GM18498 (cell line): Measurements from ENCODE around the gene CADM4.
"Not testable (repeated sequence)": the region's sequence is repeated elsewhere in the genome, so short reads cannot be mapped to it uniquely, and the experiment has no call there.

ENCODE experiments used
- ATAC-seq: cut with Tn5 transposase; IDR thresholded peaks from one replicate; pipeline ENCODE4 v1.9.1; 2021; ENCODE audit warnings: mild to moderate bottlenecking, moderate library complexity; ENCODE audit not compliant: unreplicated experiment

The CADM4 gene, protein sequence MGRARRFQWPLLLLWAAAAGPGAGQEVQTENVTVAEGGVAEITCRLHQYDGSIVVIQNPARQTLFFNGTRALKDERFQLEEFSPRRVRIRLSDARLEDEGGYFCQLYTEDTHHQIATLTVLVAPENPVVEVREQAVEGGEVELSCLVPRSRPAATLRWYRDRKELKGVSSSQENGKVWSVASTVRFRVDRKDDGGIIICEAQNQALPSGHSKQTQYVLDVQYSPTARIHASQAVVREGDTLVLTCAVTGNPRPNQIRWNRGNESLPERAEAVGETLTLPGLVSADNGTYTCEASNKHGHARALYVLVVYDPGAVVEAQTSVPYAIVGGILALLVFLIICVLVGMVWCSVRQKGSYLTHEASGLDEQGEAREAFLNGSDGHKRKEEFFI

DNA sequence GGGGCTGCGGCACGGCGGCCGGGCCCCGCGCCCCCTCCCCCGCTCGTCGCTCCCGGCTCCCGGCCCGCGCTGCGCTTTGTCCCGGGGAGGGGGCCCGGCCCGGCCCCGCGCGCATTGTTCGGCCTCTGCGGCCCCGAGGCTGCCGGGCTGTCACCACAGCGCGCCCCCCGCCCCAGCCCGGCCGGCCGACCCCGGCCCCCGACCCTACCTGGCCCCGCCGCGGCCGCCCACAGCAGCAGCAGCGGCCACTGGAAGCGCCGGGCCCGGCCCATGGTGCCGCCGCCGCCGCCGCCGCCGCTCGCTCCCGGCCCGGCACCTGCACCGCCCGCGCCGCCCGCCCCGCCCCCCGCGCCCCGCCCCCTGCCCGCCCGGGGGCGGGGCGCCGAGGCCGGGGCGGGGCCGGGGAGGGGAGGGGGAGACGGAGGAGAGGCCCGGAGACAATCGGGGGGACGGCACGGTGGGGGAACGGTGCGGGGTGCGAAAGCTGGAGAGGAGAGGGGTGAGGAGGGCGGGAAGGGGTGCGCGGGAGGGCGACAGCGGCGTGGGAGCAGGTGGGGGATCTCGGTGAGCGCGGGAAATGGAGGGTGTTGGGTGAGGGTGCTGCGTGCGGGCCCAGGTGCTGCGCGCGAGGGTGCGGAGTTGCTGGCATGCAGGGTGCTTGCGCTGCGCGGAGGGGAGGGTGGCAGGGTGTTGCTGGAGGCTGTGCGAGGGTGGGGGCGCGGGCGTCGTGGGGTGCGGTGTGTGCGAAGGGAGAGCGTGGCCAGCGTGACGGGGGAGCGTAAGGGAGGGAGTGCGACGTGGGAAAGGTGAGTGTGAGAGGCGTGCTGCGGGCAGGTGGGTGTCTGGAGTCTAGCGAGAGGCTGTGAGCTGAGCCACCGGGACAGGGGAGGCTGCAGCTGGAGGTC is at the start of gene CADM4:
CADM4 (minus strand) TSS at position 332 of the 905 bp plus-strand sequence; CDS start at position 272, 60 bp downstream.
- ATAC-seq, result no peak

DNA sequence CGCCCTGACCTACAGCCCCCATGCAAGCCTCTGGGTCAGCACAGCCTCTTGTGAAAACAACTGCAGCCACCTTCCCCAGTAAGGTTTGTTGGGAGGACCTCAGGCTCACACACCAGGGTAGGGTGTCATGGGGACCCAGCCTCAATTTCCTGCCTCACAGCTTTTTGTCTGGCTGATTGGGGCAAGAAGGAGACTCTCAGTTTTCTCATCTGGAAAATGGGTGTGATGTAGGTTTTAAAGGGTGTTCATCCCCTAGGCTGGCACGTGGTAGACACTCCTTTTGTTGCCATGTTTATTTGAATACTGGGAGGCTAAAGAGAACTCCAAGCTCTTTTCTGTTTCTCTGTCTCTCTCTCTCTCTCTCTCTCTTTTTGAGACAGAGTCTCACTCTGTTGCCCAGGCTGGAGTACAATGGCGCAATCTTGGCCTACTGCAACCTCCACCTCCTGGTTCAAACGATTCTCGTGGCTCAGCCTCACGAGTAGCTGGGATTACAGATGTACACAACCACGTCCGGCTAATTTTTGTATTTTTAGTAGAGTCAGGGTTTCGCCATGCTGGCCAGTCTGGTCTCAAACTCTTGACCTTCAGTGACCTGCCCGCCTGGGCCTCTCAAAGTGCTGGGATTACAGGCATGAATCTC is 48.5 kb upstream of the CADM4 start:
- ATAC-seq, result no peak

DNA sequence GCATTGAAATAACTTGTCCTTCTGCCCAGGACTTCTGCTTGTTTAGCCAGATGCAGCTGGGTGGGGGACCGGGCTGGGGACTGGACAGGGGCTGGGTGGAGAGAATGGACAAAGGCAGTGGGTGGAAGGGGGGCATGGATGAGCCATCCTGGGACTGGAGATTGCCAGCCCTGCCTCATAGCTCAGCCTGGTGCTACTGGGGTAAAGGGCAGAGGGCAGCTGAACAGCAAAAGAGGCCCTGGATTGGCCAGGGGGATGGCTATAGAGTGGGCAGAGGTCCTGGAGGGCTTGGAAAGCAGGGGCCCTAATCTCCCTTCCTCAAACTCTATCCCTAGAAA is 48.0 kb upstream of the CADM4 start:
- ATAC-seq, result no peak

DNA sequence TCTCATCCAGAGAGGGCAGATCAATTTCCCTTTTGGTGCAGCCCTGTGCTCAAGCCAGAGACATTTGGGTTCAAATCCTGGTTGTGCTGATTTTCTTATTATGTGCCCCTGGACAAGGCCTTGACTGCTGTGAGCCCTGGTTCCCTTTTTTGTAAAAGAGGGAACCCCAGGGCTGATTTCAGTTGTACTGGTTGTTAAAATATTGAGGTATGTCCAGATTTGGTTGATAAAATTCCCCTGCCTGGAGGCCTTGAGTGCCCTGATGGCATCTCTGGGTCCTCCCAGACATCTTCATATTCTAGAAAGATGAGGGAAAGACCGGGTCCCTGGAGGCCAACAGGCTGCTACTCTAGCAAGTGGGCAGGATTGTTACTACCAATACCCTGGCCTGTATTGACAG is 44.7 kb upstream of the CADM4 start:
- no peak for ATAC-seq

DNA sequence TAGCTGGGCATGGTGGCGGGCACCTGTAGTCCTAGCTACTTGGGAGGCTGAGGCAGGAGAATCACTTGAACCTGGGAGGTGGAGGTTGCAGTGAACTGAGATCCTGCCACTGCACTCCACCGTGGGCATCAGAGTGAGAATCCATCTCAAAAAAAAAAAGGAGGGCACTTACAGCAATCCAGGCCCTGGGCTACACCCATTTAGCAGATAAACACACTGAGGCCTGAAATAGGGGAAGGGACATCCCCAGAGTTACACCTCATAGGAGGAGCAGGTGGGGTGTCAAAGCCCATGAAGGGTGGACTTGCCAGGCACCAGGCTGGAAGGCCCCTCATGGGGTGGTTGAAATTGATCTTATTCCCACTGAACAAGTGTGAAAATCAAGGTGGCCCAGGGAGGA is 44.3 kb upstream of the CADM4 start:
- no peak for ATAC-seq

DNA sequence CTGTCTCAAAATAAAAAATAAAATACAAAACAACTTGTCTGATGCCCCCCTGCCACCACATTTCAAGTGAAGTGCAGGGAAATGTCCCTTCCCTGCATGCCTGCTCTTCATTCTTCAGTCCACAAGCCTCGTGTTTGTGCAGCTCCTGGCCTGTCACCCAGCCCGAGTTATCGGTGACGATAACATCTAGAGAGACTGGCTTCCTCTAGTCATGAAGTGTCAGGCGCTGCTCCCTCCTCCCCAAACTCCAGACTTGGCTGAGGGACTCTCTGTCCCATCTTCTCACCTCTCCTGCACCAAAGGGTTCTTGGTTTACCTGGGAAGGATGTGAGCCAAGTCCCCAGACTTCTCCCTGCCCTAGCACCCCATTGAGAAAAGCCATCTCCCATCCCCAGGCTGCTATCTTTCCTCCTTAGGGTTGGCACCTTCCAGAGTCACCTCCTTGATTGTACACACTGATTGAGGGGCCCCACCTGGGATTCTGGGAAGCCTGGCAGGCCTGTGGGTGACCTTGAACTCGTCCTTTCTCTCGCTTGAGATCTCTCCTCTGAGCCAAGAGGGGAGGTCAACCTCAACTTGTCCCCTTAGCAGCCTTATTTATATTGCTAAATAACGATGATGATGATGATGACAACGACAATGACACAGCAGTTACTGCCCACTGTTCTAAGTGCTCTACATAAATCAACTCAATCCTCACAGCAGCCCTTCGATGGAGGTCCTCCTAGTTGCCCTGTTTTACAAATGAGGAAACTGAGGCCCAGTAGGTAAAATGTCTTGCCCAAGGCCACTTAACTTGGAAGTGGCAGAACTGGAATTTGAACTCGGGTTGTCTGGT is 43.4 kb upstream of the CADM4 start:
- no peak for ATAC-seq

DNA sequence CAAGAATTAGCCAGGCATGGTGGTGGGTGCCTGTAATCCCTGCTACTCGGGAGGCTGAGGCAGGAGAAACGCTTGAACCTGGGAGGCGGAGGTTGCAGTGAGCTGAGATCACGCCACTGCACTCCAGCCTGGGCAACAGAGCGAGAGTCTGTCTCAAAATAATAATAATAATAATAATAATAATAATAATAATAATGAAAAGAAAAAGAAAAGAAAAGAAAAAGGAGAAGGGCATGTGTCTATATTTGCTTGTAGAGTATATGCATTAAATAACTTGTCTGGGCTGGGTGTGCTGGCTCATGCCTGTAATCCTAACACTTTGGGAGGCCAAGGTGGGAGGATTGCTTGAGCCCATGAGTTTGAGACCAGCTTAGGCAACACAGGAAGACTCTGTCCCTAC is 42.6 kb upstream of the CADM4 start:
- not testable (repeated sequence) for ATAC-seq

DNA sequence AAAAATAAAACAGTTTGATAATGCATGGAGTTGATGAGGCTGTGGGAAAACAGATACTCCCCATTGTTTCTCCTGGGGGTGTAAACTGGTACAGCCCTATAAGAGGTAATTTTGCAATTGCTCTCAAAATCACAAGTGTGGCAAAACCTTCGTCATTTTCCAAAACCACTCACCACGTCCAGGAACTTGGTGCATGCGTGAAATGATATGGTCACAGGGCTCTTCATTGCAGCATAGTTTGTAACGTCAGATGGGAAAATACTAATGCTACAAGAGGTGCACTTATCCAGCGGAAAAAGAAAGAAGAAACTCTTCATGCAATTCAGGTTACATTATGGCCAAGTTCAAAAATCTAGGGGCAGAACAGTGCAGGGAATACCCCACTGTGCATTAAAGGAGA is 42.2 kb upstream of the CADM4 start:
- no peak for ATAC-seq

DNA sequence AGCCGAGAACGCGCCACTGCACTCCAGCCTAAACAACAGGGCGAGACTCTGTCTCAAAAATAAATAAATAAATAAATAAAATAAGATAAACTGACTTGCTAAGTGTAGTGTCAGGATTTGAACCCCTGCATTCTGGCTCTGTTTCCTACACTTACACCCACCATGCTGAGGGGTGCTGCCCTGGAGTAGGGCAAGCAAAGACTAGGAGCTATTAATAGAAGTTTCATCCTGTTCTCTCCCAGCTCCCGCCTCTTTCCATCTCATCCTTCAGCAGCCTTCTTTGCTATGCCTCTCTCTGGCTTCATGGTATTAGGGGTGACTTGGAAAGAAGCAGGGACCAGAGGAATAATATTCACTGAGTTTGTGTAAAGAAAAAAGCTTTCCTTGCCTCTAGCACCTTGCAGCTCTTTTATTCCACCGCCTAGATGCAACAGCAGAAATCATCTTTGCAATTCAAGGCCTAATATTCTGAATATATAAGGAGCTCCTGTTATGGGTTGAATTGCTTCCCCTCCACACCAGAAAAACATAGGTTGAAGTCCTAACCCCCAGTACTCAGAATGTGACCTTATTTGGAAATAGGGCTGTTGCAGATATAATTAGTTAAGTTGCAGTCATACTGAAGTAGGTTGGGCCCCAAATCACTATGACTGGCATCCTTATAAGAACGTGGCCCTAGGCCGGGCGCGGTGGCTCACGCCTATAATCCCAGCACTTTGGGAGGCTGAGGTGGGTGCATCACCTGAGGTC is 39.0 kb upstream of the CADM4 start:
- ATAC-seq, result no peak

DNA sequence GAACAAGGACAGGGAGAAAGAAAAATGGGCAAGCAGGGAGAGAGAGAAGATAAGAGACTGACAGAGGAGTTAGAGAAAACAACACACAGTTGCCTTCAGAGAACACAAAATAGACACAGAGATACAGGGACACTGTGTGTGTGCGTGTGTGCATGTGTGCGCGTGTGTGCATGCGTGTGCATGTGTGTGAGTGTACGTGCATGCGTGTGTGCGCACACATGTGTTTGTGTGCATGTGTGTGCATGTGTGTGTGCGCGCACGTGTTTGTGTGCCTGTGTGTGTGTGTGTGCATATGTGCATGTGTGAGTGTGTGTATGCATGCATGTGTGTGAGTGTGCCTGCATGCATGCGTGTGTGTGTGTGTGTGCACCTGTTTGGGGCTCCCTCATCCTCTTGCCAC is 36.3 kb upstream of the CADM4 start:
- no peak for ATAC-seq

DNA sequence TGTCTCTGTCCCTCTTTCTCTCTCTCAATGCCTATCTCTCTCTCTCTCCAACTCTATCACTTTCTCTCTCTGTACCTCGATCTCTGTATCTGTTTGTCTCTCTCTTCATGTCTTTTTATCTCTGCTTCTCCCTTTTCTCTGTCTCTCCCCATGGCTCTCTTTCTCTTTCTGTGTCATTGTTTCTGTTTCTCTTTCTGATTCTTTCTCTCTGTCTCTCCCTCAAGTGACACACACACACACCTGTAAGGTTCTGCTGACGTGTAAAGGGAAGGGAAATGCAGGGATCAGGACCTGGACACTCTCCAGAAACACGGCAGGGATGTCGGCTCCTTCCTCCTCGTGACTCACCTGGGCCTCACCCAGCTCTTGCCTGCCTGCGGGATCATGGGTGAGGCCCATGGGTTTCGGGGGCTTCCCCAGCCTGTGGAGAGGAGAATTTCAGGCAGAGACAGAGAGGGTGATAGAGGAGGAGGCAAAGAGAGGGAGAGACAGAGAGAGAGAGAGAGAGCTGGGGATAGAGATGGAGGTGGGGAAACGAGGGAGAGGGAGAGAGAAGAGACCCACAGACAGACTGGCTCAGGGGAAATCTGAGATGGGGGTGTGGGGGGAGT is 35.7 kb upstream of the CADM4 start:
- peak; percentile 65 for ATAC-seq

DNA sequence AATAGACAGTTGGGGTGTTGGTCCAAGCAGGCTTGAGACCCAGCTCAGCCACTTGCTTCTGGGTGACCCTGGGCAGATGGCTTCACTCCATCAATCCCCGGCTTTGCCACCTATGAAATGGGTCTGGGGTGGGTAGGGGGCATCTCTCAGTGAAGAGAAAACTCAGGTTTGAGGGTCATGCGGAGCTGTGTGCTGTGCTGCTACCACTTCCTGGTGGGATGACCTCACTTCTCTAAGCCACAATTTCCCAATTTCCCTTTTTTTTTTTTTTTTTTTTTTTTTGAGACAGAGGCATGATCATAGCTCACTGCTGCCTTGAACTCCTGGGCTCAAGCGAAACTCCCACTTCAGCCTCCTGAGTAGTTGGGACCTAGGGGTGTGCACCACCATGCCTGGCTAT is 34.9 kb upstream of the CADM4 start:
- no peak for ATAC-seq

DNA sequence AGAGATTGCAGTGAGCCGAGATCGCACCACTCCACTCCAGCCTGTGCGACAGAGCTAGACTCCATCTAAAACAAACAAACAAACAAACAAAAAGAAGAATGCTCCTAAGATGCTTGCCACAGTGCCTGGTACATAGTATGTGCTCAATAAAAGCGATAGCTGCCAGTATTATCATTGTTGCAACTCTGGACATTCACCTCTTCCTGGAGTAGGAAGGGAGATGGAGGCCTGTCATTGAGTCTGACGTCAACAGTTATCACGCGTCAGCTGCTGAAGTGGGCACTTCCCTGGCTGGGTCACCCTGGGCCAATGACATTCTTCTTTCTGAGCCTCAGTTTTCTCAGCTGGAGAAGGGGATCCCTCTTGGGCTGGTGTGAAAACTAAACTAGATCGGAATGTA is 34.5 kb upstream of the CADM4 start:
- no peak for ATAC-seq

DNA sequence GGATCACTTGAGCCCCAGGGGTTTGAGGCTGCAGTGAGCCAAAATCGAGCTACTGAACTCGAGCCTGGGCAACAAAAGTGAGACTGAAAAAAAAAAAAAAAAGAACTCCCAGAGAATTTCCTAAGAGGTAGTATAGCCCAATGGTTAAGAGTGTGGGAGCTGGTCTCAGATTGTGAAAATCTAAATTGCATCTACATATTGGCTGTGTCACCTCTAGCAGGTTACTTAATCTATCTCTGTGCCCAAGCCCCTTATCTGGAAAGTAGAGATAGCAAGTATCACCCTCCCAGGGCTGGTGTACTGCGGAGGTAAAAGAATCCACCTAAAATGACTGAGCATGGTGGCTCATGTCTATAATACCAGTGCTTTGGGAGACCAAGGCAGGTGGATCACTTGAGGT is 34.0 kb upstream of the CADM4 start:
- no peak for ATAC-seq

DNA sequence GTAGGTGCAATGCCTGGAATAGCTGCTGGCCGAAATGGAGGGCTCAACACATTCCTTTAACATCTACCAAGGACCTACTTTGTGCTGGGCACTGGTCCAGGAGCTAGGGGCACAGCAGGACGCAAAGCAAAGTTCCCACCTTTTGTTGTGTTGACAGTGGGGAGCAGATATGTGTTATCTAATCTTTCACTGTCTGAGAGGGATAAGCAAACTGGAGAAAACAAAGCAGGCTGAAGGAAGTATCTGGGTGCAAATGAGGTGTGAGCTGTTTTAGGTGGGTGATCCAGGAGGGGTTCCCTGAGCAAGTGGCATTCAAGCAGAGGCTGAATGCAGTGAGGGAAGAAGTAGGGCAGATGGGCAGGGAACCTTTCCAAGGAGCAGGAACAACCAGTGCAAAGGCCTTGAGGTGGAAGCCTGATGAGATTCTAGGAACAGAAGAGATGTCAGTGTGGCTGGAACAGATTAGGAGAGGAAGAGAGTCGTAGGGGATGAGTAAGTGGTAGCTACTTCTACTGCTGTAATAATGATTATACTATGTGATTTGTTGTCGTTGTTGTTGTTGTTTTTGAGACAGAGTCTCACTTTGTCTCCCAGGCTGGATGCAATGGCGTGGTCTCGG is 32.5 kb upstream of the CADM4 start:
- ATAC-seq, result no peak

DNA sequence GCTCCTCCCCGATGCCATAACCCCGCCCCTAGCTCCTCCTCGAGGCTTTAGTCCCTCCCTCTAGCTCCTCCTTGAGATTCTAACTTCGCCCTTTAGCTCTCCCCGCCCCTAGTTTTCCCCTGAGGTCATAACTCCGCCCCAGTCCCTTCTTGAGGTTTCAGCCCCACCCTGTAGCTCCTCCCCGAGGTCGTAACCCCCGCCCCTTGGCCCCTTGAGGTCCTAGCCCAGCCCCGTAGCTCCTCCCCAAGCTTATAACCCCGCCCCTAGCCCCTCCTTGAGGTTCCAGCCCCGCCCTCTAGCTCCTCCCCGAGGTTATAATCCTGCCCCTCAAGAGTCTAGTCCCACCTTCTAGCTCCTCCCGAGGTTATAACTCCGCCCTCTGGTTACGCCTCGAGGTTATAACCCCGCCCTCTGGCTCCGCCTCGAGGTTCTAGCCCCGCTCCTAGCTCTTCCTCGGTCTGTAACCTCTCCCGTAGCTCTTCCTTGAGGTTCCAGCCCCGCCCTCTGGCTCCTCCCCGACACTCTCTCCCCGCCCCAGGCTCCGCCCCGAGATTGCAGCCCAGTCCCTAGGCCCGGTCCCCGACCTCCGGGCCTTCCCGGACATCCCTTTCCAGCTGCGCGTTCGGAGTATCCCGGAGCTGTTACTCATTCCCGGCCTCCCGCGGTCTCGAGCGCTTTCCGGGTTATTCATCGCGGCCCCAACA is 28.9 kb upstream of the CADM4 start:
- peak; percentile 91 for ATAC-seq

DNA sequence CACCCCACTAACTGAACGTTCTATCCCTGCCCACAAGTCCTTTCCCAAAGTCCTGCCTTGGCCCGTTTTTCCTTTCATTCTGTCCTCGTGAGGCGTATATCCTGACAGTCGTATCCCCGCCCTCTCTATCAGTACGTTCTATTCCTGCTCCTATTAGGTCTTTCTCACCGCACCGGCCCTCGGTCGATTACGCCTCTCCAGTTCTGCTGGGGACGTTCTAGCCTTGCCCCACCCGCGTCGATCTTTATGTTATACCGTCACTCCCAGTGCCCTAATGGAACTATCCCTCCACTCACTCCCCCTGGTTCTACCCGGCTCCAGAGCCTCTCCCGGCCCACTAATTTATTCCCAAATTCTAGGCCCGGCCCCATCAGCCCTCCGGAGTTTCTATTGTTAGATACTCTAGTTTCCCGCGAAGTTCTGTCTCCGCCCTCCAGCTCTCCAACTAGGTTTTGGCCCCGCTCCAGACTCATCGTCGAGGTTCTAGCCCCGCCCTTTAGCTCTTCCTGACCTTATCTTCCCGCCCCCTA is 28.3 kb upstream of the CADM4 start:
- no peak for ATAC-seq

DNA sequence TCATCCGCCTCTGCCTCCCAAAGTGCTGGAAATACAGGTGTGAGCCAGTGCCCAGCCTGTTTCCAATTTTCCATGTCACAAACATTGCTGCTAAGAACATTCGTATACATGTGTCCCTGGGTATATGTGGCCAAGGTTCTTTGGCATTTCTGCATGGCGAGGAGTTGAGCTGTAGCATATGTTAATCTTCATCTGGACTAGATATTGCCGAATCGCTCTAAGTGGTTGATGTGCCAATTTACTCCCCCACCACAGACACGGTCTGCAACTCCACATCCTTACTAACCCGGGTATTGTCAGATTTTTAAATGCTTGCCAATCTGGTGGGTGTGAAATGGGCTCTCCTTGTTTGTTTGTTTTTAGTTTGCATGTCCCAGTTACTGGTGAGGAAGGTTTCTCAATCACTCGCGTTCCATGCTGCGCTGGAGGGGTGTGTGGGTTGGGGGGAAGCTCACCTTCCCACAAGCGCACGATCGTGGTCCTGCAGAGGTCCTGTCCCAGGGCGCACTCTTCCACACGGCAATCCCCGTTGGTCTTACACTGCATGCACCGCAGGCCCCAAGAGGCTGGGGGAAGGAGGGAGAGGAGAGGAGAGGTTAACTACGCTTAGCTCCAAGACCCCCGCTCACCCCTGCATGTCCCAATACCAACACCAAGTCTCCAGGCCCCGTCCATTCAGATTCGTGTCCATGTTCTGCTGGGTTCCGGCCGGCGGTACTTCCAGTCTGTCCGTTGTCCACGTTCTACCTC is 27.7 kb upstream of the CADM4 start:
- ATAC-seq, result no peak
